Astrocyte (in vitro differentiated cells and primary cell): ENCODE measurements around the gene TGM2.

Experiments used
- EZH2 ChIP-seq: IDR thresholded peaks from 2 replicates; pipeline ENCODE4 v1.6.1; 2012; ENCODE audit warnings: mild to moderate bottlenecking, low read length, inconsistent platforms; ENCODE audit not compliant: insufficient read depth
- TF ChIP-seq, protein P1 (sequence below): IDR thresholded peaks from 2 replicates; pipeline ENCODE4 v1.5.1; 2011; ENCODE audit warnings: low read depth, mild to moderate bottlenecking, inconsistent platforms, low read length, moderate library complexity; ENCODE audit not compliant: insufficient read depth

GRCh38 chr20:38145729-38146075 lies 19.4 kb downstream of the TGM2 start:
- TF ChIP-seq, protein P1, sequence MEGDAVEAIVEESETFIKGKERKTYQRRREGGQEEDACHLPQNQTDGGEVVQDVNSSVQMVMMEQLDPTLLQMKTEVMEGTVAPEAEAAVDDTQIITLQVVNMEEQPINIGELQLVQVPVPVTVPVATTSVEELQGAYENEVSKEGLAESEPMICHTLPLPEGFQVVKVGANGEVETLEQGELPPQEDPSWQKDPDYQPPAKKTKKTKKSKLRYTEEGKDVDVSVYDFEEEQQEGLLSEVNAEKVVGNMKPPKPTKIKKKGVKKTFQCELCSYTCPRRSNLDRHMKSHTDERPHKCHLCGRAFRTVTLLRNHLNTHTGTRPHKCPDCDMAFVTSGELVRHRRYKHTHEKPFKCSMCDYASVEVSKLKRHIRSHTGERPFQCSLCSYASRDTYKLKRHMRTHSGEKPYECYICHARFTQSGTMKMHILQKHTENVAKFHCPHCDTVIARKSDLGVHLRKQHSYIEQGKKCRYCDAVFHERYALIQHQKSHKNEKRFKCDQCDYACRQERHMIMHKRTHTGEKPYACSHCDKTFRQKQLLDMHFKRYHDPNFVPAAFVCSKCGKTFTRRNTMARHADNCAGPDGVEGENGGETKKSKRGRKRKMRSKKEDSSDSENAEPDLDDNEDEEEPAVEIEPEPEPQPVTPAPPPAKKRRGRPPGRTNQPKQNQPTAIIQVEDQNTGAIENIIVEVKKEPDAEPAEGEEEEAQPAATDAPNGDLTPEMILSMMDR: no peak
- no peak for TF ChIP-seq EZH2
